ENCODE results near the gene PFDN5.

Gene PFDN5

GRCh38 chr12:53295070-53295890, at the start of gene PFDN5:
Gene PFDN5, plus strand, starts transcription at chr12:53295542. Its CDS starts 26 bp downstream, at chr12:53295568.
- DNase-seq (ENCODE audit: low read depth in 2 of 2), result peak; percentile 74 to 79

- peak; percentile 62 to 63 for DNase-seq (ENCODE audit: low read depth in 2 of 2)
These were observed 43.6 kb upstream of the PFDN5 start for GRCh38 chr12:53251477-53252348.

DNA sequence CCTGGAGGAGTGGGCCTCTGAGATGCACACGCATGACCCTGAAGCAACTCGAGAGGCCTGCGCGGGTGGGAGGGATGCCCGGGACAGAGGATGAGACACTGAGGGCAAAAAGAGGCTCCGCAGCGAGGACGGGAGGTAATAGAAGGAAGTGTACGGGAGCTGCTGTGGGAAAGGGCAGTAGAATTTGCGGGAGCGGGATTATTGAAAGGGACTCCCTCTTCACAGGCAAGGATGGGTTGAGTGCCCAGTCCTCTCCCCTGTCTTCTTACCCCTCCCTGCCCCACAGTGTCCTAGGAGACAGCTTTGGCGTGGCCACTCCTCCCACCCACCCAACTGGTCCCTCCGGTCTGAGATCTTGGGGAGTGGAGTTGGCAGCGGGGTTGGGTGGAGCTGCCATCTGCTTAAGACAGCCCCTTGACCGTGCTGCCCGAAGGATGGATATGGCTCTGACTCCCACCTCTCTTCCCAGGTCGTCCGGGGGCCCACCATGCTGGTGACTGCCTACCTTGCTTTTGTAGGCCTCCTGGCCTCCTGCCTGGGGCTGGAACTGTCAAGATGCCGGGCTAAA, 42.9 kb upstream of the PFDN5 start:
- no peak for DNase-seq (ENCODE audit: low read depth in 2 of 2)

GRCh38 chr12:53253298-53253697, 42.0 kb upstream of the PFDN5 start:
- no peak for DNase-seq (ENCODE audit: low read depth in 2 of 2)

GRCh38 chr12:53254816-53255545, 40.4 kb upstream of the PFDN5 start:
- no peak for DNase-seq (ENCODE audit: low read depth in 2 of 2)

DNA sequence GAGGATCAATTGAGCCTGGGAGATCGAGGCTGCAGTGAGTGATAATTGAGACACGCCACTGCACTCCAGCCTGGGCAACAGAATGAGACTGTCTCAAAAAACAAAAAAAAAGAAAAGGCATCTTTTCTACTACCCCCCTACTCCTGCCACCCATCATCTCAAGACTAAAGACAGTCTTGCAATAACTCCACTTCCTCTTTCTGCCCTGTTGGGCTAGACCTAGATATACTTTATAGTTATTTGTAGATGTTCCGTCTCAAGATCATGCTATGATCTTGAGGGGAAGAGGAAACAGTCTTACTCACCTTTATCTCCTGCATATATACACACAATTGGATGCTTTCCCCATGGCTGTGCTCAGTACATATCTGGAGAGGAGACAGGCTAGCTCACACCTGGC, 39.3 kb upstream of the PFDN5 start:
- no peak for DNase-seq (ENCODE audit: low read depth in 2 of 2)

DNA sequence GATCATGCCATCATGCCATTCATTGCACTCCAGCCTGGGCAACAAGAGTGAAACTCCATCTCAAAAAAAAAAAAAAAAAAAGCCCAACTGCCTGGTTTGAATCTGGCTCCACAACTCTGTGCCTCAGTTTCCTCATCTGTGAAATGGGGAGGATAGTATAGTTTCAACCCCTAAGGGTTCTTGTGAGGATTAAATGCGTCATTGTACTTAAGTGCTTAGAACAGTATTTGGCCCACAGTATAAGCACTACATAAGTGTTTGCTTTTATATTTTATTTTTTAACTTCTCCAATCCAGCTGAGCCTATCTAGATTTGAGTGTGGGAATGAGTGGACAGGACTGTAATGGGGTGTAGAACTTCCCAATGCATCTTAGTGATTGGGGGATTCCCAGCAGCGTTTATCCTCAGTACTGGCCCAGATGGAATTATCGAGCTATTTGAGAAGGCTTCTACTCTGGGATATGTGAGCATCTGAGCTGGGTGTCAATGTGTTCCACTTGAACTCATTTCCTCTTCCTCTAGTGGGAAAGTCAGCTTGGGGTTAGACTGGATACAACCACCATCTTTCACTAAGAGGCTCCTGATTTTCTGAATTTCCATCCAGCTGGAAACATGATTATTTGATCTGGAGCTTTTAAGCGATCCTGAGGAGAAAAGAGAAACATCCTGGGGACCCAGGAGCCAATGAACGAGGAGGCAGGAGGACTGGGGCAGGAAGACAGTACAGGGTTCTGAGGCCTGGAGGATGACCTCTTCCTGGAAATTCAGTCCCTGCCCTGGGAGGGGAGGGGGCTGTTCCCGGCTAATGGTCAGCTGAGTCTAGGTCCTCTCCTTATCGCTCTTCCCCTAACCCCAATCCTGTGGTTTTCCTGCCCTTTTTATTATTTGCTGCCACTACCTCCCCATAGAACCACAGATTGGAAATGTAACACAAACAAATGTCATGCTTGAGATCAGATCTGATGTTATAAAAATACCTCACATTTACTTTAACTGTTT, 36.5 kb upstream of the PFDN5 start:
- DNase-seq (ENCODE audit: low read depth in 2 of 2), result no peak

DNA sequence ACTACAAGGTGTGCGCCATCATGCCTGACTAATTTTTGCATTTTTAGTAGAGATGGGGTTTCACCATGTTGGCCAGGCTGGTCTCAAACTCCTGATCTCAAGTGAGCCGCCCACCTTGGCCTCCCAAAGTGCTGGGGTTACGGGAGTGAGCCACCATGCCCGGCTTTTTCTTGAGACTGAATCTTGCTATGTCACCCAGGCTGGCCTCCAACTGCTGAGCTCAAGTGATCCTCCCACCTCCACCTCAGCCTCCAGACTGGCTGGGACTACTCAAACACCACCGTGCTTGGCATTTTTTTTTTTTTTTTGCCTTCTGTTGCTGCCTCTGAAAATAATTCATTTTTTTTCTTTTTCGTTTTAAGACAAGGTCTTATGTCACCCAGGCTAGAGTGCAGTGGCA, 35.5 kb upstream of the PFDN5 start:
- DNase-seq (ENCODE audit: low read depth in 2 of 2), result no peak

GRCh38 chr12:53265783-53266182, 29.6 kb upstream of the PFDN5 start:
- DNase-seq (ENCODE audit: low read depth in 2 of 2), result no peak

DNA sequence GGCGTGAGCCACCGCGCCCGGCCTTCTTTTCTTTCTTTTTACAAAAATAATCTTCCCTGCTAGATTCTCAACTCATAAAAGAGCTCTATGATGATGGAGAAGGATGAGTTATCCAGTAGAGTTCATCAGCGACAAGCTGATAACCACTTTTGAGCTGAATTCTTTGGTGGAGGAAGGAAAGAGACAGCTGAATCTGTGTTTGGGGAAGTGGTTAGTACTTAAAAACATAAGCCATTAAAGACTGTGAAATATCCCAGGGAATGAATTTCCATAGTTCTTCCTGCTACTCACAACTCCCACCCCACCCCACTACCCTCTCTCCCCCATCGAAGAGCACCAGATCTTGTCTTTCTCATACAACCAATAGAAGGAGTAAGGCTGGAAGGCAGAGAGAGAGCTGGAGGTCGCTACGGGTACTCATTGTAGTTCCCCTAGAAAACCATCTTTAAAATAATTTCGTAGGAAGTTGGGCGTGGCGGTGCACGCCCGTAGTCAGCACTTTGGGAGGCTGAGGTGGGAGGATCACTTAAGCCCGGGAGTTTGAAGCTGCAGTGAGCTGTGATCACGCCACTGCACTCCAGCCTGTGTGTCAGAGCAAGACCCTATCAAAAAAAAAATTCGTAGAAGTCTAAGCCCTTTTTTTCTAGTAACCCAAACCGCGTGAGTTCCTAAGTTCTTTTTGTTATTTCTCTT, 27.9 kb upstream of the PFDN5 start:
- no peak for DNase-seq (ENCODE audit: low read depth in 2 of 2)

GRCh38 chr12:53267999-53268629, 27.2 kb upstream of the PFDN5 start, which contains the start of gene ESPL1:
Gene ESPL1, plus strand, starts transcription at chr12:53268299. Its CDS starts 468 bp downstream, at chr12:53268767.
- peak; percentile 82 to 83 for DNase-seq (ENCODE audit: low read depth in 2 of 2)

DNA sequence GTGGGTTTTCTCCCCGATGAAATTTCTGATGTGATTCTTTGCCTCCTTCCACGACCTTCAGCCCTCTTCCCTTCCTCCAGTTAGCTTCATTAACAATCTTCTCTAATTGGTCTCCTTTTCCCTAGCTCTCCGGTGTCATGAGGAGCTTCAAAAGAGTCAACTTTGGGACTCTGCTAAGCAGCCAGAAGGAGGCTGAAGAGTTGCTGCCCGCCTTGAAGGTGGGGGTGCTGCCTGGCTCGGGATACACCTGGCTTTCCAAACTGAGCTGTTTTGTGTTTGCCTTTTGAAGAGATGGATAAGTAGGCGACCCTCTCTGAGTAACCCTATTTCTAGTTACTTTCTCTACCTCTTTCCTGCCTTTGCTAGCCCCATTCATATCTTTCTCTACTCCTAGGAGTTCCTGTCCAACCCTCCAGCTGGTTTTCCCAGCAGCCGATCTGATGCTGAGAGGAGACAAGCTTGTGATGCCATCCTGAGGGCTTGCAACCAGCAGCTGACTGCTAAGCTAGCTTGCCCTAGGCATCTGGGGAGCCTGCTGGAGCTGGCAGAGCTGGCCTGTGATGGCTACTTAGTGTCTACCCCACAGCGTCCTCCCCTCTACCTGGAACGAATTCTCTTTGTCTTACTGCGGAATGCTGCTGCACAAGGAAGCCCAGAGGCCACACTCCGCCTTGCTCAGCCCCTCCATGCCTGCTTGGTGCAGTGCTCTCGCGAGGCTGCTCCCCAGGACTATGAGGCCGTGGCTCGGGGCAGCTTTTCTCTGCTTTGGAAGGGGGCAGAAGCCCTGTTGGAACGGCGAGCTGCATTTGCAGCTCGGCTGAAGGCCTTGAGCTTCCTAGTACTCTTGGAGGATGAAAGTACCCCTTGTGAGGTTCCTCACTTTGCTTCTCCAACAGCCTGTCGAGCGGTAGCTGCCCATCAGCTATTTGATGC, 26.4 kb upstream of the PFDN5 start:
- no peak for DNase-seq (ENCODE audit: low read depth in 2 of 2)

DNA sequence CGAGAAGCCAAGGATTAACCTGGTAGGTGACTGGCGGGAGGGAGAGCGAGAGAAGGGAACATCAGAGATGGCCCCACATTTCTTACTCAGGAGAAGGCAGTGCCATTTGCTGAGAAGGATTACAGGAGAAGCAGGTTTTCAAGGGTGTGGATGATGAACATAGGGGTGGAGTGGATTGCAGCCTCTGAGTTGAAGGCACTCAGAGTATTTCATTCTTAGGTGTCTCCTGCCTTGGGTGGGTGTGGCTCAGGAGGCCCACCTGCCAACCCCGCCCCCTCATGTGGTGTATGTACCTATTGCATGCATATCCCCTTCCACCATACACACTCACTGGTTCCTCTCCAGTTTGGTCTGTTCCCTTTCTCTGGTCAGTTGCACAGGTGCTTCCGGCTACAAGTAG, 20.9 kb upstream of the PFDN5 start:
- no peak for DNase-seq (ENCODE audit: low read depth in 2 of 2)

DNA sequence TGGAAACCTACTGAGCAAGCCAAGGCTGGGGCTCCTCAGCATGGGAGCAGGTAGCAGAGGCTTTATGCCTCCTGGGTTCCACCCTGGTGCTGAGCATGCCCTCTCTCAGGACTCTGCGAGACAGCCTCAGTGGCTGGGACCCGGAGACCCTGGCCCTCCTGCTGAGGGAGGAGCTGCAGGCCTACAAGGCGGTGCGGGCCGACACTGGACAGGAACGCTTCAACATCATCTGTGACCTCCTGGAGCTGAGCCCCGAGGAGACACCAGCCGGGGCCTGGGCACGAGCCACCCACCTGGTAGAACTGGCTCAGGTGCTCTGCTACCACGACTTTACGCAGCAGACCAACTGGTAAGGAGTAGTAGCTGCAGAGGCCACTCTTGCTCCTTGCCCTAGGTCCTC, 18.8 kb upstream of the PFDN5 start:
- no peak for DNase-seq (ENCODE audit: low read depth in 2 of 2)

DNA sequence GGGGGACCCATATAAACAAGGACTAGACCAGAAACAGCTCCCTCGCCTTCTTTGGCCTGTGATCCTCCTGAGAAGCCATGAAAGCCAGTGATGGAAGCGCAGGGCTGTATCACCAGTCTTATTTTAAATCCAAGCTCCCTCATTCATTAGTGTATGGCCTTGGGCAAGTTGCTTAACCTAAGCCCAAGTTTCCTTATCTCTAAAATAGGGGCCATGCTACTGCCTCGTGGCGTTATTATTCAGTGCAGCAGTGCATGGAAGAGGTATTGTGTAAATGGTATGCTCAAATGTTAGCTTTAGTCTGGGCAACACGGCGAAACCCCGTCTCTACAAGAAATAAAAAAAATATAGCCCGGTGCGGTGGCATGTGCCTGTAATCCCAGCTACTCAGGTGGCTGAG, 17.4 kb upstream of the PFDN5 start:
- no peak for DNase-seq (ENCODE audit: low read depth in 2 of 2)

GRCh38 chr12:53279283-53279869, 16.0 kb upstream of the PFDN5 start:
- DNase-seq (ENCODE audit: low read depth in 2 of 2), result no peak

GRCh38 chr12:53279888-53280498, 15.3 kb upstream of the PFDN5 start:
- no peak for DNase-seq (ENCODE audit: low read depth in 2 of 2)

Measured in stimulated activated CD8-positive, alpha-beta memory T cell treated with anti-CD3 and anti-CD28 coated beads, Interleukin-2, amount 100 ng/mL, for 48 hours (primary cell).